ENCODE results near the gene AMOT.

- TF ChIP-seq, protein P1, sequence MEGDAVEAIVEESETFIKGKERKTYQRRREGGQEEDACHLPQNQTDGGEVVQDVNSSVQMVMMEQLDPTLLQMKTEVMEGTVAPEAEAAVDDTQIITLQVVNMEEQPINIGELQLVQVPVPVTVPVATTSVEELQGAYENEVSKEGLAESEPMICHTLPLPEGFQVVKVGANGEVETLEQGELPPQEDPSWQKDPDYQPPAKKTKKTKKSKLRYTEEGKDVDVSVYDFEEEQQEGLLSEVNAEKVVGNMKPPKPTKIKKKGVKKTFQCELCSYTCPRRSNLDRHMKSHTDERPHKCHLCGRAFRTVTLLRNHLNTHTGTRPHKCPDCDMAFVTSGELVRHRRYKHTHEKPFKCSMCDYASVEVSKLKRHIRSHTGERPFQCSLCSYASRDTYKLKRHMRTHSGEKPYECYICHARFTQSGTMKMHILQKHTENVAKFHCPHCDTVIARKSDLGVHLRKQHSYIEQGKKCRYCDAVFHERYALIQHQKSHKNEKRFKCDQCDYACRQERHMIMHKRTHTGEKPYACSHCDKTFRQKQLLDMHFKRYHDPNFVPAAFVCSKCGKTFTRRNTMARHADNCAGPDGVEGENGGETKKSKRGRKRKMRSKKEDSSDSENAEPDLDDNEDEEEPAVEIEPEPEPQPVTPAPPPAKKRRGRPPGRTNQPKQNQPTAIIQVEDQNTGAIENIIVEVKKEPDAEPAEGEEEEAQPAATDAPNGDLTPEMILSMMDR (IDR thresholded peaks at IDR 0.05): no peak
- no peak for TF ChIP-seq EZH2 (IDR thresholded peaks at IDR 0.05)
- TF ChIP-seq EZH2phosphoT487 (IDR thresholded peaks at IDR 0.05): no peak
Observed at GRCh38 chrX:112736310-112736709, 104.3 kb downstream of the AMOT start.

Data from neural progenitor cell (in vitro differentiated cells).